Measurements from ENCODE around the gene TUBB1.
"Not testable (repeated sequence)": the region's sequence is repeated elsewhere in the genome, so short reads cannot be mapped to it uniquely, and the experiment has no call there.

Gene TUBB1

GRCh38 chr20:59007665-59008511, 11.3 kb upstream of the TUBB1 start:
- Histone ChIP-seq H3K27ac (peak overlapping the region; percentile 86 to 94), H3K9me3 (no peaks in the 10 kb centered on the region), H3K4me3 (peak overlapping the region; percentile 80 to 90), H3K4me1 (peaks cover 0 to 75% (median 50%) of the 10 kb centered on the region in 4 donors), H3K27me3 (no peaks in the 10 kb centered on the region), H3K36me3 (peaks cover 0 to 2% (median 0%) of the 10 kb centered on the region in 3 donors)
- DNase-seq = peak; percentile 71 to 80
- TF ChIP-seq CTCF (IDR thresholded peaks at IDR 0.05) = no peak
- intact Hi-C loops (cut with DNase I; ENCODE audit: low total_unique reads) = no loop called here

- H3K27me3 ChIP-seq = no peaks in the 10 kb centered on the region
These were observed 10.4 kb upstream of the TUBB1 start for GRCh38 chr20:59008715-59009336.

DNA sequence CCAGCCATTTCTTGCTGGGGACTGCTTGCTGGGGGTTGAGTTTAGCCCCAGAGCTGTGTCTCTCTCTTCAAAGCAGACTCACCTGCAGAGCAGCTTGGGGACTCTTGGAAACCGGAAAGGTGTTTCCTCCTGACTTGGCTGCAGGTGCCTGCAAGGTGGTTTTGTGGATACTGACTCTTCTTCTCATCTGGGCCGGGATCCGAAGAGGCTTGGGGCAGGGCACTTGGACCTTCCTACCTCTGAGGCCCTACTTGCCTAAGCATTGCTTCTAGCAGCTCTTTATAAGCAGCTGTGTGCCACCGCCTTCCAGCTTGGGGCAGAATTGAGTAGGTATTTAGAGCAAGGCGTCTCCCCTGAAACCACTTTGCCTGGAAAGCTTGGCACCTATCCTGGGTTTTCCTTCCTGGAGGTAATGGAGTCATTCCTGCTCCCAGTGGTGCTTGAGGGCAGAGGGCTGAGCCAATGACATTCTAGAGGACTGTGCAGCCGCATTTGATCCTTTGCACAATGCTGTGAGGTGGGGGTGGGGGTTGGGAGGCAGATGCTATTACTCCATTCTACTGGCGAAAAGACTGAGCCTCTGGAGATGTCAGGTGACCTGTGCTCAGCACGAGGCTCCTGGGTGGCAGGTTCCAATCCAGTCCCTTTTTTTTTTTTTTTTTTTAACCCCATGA, 8.8 kb upstream of the TUBB1 start:
- Histone ChIP-seq H3K4me3 (no peak overlapping the region), H3K4me1 (peaks cover 0 to 52% (median 30%) of the 10 kb centered on the region in 4 donors), H3K36me3 (no peaks in the 10 kb centered on the region), H3K9me3 (no peaks in the 10 kb centered on the region), H3K27me3 (no peaks in the 10 kb centered on the region), H3K27ac (peak overlapping the region; percentile 46 to 66)
- intact Hi-C loops (cut with DNase I; ENCODE audit: low total_unique reads) = no loop called here
- DNase-seq = no peak
- no peak for TF ChIP-seq CTCF (IDR thresholded peaks at IDR 0.05)

More at GRCh38 chr20:59008715-59009336, 10.4 kb upstream of the TUBB1 start:
- intact Hi-C loops (cut with DNase I; ENCODE audit: low total_unique reads) = no loop called here
- no peak overlapping the region for H3K27ac ChIP-seq
- H3K4me1 ChIP-seq = peaks cover 0 to 68% (median 44%) of the 10 kb centered on the region in 4 donors
- H3K36me3 ChIP-seq = no peaks in the 10 kb centered on the region
- H3K4me3 ChIP-seq = no peak overlapping the region
- peak in 1 of 2 donors; percentile 59 for DNase-seq
- no peaks in the 10 kb centered on the region for H3K9me3 ChIP-seq
- no peak for TF ChIP-seq CTCF (IDR thresholded peaks at IDR 0.05)

GRCh38 chr20:59010995-59011873, 8.0 kb upstream of the TUBB1 start:
- peak; percentile 49 to 68 for DNase-seq
- Histone ChIP-seq H3K36me3 (no peaks in the 10 kb centered on the region), H3K27ac (peak overlapping the region; percentile 46 to 66), H3K9me3 (no peaks in the 10 kb centered on the region), H3K4me1 (peaks cover 0 to 44% (median 22%) of the 10 kb centered on the region in 4 donors), H3K27me3 (no peaks in the 10 kb centered on the region), H3K4me3 (peak overlapping the region in 1 of 2 donors; percentile 4)
- intact Hi-C loops (cut with DNase I; ENCODE audit: low total_unique reads) = no loop called here
- no peak for TF ChIP-seq CTCF (IDR thresholded peaks at IDR 0.05)

GRCh38 chr20:59011874-59012157, 7.4 kb upstream of the TUBB1 start:
- intact Hi-C loops (cut with DNase I; ENCODE audit: low total_unique reads); H3K4me3 ChIP-seq; H3K9me3 ChIP-seq; H3K27me3 ChIP-seq; H3K36me3 ChIP-seq; DNase-seq: not testable (repeated sequence)
- Histone ChIP-seq H3K27ac (peak overlapping the region; percentile 46 to 66), H3K4me1 (peaks cover 0 to 38% (median 19%) of the 10 kb centered on the region in 4 donors)

Data from tibial artery (tissue), 4 donors.